ENCODE measurements around the gene BACH2. TPM values are rescaled to one million over a fixed set of nuclear protein-coding genes. Genes with fewer than 3 reads are reported as not detected.

BACH2 gene
- polyA plus RNA-seq, 1 donor (not counting 4 experiments of a cell fraction or from before 2014, with no cell fraction given): 0.50 TPM

- no peak overlapping the region for H3K27ac ChIP-seq (ENCODE audit: control insufficient read depth, insufficient read depth, low read length)
- H3K9me3 ChIP-seq (ENCODE audit: control insufficient read depth, low read depth, low read length): no peaks in the 10 kb centered on the region
- H2AFZ ChIP-seq (ENCODE audit: control insufficient read depth, low read length): no peak overlapping the region
- dilution Hi-C loops (cut with MboI; ENCODE audit: extremely low pct_ligation_motif_present, low sequenced_read_pairs): no loop called here
- TF ChIP-seq EZH2 (IDR thresholded peaks at IDR 0.05; ENCODE audit: low read length) (no peak), CTCF (optimal IDR thresholded peaks at IDR 0.05 in 1 of 3, IDR thresholded peaks at IDR 0.05 in 1 of 3, conservative IDR thresholded peaks at IDR 0.05 in 1 of 3; ENCODE audit: extremely low read depth in 1 of 3, insufficient read depth in 2 of 3, low read length in 3 of 3) (no peak)
- DNase-seq (ENCODE audit: low read depth, low spot score) (no peak), FAIRE-seq (no peak)
- no peaks in the 10 kb centered on the region for H3K9me1 ChIP-seq (ENCODE audit: control insufficient read depth, extremely low read depth, insufficient read depth, low read length)
- H3K4me1 ChIP-seq (ENCODE audit: control insufficient read depth, extremely low read depth, insufficient read depth, low read length): no peaks in the 10 kb centered on the region
- H3K36me3 ChIP-seq (ENCODE audit: control insufficient read depth in 2 of 2, extremely low read depth in 1 of 2, insufficient read depth in 2 of 2, low read length in 2 of 2): no peaks in the 10 kb centered on the region
- H3K4me3 ChIP-seq (ENCODE audit: control insufficient read depth in 2 of 3, extremely low read depth in 1 of 3, insufficient read depth in 2 of 3, low read depth in 1 of 3, low read length in 3 of 3): no peak overlapping the region
- H4K20me1 ChIP-seq (ENCODE audit: control insufficient read depth, extremely low read depth, insufficient read depth, low read length): no peaks in the 10 kb centered on the region
- no peak overlapping the region for H3K4me2 ChIP-seq (ENCODE audit: control insufficient read depth, extremely low read depth, insufficient read depth, low read depth, low read length)
- H3K27me3 ChIP-seq (ENCODE audit: control insufficient read depth, extremely low read depth, insufficient read depth, low read length): no peaks in the 10 kb centered on the region
- no peak overlapping the region for H3K9ac ChIP-seq (ENCODE audit: control insufficient read depth, extremely low read depth, insufficient read depth, low read length)
- H3K79me2 ChIP-seq (ENCODE audit: control insufficient read depth, insufficient read depth, low read length): no peaks in the 10 kb centered on the region
Measured at GRCh38 chr6:90053614-90054013, 243.0 kb downstream of the BACH2 start.

DNA sequence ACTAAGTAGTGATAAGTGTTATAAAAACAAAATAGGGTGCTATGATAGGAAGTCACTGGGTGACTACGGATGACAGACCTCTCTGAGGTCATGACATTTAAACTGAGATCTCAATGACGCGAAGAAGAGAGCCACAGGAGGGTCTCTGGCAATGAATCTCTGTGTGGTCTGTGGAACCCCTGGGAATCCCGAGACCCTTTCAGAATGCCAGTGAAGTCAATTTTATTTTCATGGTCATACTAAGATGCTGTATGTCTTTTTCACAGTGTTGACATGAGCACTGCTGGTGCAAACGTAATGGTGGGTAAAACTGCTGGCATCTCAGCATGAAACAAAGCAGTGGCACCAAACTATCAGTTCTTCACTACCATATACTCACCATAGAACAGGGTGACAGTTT lies 247.3 kb downstream of the BACH2 start:
- no peak overlapping the region for H3K4me2 ChIP-seq (ENCODE audit: control insufficient read depth, extremely low read depth, insufficient read depth, low read depth, low read length)
- no peaks in the 10 kb centered on the region for H4K20me1 ChIP-seq (ENCODE audit: control insufficient read depth, extremely low read depth, insufficient read depth, low read length)
- H2AFZ ChIP-seq (ENCODE audit: control insufficient read depth, low read length): no peak overlapping the region
- H3K4me3 ChIP-seq (ENCODE audit: control insufficient read depth in 2 of 3, extremely low read depth in 1 of 3, insufficient read depth in 2 of 3, low read depth in 1 of 3, low read length in 3 of 3): no peak overlapping the region
- no peaks in the 10 kb centered on the region for H3K79me2 ChIP-seq (ENCODE audit: control insufficient read depth, insufficient read depth, low read length)
- FAIRE-seq (no peak), DNase-seq (ENCODE audit: low read depth, low spot score) (no peak)
- TF ChIP-seq CTCF (optimal IDR thresholded peaks at IDR 0.05 in 1 of 3, IDR thresholded peaks at IDR 0.05 in 1 of 3, conservative IDR thresholded peaks at IDR 0.05 in 1 of 3; ENCODE audit: extremely low read depth in 1 of 3, insufficient read depth in 2 of 3, low read length in 3 of 3) (no peak), EZH2 (IDR thresholded peaks at IDR 0.05; ENCODE audit: low read length) (no peak)
- no peaks in the 10 kb centered on the region for H3K9me3 ChIP-seq (ENCODE audit: control insufficient read depth, low read depth, low read length)
- no peaks in the 10 kb centered on the region for H3K27me3 ChIP-seq (ENCODE audit: control insufficient read depth, extremely low read depth, insufficient read depth, low read length)
- no peaks in the 10 kb centered on the region for H3K9me1 ChIP-seq (ENCODE audit: control insufficient read depth, extremely low read depth, insufficient read depth, low read length)
- H3K27ac ChIP-seq (ENCODE audit: control insufficient read depth, insufficient read depth, low read length): no peak overlapping the region
- H3K9ac ChIP-seq (ENCODE audit: control insufficient read depth, extremely low read depth, insufficient read depth, low read length): no peak overlapping the region
- dilution Hi-C loops (cut with MboI; ENCODE audit: extremely low pct_ligation_motif_present, low sequenced_read_pairs): no loop called here
- H3K4me1 ChIP-seq (ENCODE audit: control insufficient read depth, extremely low read depth, insufficient read depth, low read length): peaks cover 4% of the 10 kb centered on the region
- no peaks in the 10 kb centered on the region for H3K36me3 ChIP-seq (ENCODE audit: control insufficient read depth in 2 of 2, extremely low read depth in 1 of 2, insufficient read depth in 2 of 2, low read length in 2 of 2)

Measured in keratinocyte (primary cell).